EH (cell line): ENCODE results near the gene RREB1.

Experiments used
- DNase-seq: peaks from one replicate; pipeline ENCODE4 v3.0.0-alpha.2; 2015; ENCODE audit warnings: low read depth

The RREB1 gene

GRCh38 chr6:7100072-7100752, 7.5 kb upstream of the RREB1 start:
- no peak for DNase-seq

GRCh38 chr6:7100753-7101081, 7.0 kb upstream of the RREB1 start:
- no peak for DNase-seq

- no peak for DNase-seq
These were observed 6.5 kb upstream of the RREB1 start for GRCh38 chr6:7101290-7101689.

DNA sequence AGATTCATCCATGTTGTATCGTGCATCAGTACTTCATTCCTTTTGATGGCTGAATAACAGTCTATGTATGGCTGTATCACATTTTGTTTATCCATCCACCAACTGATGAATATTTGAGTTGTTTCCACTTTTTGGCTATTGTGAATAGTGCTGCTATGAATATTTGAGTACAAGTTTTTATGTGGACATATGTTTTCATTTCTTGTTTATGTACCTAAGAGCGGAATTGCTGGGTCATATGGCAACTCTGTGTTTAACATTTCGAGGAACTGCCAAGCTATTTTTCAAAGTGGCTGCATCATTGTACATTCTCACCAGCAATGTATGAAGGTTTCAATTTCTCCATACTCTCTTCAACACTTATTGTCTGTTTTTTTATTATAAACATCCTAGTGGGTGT, 3.0 kb upstream of the RREB1 start:
- no peak for DNase-seq

DNA sequence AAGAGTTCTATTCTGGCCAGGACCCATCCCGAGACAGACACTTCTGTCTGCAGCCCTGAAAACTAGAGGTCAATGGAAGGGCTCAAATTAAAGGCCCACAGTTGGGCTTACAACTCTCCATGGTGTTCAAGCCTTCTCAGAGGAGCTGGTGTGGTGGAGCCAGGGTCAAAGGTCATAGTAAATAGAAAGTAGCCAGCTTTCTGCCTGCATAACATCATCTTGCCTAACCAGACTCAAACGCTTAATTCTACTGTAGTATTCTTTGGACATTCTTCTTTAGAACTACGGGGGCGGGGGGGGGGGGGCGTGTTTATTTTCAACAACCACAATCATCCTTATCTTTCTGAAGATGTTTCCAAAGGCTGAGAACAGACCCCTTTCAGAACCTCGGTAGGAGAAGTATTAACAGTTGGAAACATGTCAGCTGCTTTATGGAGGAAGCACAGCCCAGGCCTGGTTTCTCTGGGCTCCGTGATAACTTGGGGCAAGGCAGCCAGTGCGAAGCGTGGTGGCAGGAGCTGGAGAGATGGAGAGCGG, 1.5 kb upstream of the RREB1 start:
- peak; percentile 25 for DNase-seq

DNA sequence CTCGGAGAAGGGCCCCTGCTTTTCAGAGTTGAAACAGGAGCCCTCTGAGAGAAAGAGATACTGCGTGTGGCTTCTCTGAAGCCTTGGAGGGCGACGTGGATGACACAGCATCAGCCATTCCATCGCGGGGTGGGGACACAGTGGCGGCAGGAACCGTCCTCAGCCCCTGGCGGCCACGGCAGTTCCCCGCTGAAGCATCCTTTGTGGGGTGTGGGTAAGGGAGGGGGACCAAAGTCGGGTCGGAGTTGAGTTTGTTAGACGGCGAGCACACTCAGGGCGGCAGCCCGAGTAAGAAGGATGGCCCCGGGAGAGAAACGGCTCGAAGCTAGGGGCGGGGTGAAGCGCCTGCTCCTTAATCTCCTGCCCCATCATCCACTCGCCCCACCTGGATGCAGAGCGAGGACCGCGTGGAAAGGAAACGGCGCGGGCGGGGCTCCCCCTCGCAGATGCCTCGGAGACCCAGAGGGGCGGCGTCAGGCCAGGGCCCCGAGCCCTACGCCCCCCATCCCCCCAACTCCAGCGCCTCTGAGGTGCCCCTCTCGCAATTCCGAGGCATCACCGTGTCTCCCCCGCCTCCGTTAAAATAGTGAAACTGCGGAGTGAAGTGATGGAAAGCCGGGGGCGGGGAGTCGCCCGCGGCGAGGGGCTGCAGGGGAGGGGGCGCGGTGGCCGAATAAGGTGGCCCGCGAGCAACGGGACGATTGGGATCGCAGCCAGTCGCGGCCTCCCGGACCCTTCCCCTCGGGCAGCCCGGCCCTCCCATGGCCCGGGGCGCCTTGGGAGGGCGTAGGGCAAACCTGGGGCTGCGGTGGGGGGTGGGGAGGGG, 796 bp upstream of the RREB1 start:
- peak; percentile 58 for DNase-seq

DNA sequence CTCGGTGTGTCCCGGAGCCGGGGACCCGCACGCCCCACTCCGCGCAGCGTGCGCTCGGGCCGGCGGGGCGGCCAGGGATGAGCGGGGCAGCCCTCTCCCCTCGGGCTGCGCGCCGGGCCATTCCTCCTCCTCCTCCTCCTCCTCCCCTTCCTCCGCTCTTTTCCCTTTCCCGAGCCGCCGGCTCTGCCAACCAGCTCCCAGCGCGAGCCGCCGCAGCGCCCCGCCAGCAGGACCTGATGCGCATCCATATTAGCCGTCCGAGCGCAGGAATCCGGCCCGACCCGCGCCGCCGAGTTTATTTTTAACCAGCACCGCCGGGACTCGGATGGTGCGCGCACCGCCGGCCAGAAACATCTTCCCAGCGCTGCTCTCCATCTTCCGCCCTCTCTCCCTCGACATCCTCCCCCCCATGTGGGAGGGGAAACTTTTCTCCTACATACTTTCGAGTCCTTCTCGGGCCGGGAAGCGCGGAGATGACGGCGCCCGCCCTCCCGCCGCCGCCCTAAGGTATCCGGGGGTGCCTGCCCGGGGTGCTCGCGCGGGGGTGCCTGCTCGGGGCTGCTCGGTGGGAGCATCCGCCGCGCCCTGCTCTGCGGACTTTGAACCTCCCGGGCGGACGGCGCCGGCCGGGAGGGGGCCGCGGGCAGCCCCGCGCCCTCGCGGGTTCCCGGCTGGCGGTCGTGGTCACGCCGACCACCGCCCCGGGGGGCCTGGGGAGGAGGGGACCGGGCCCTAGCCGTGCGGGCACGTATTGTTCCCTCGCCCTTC, 619 bp downstream of the RREB1 start:
- peak; percentile 75 for DNase-seq

- DNase-seq, result peak; percentile 85
These were observed 1.4 kb downstream of the RREB1 start for GRCh38 chr6:7108964-7109836.

DNA sequence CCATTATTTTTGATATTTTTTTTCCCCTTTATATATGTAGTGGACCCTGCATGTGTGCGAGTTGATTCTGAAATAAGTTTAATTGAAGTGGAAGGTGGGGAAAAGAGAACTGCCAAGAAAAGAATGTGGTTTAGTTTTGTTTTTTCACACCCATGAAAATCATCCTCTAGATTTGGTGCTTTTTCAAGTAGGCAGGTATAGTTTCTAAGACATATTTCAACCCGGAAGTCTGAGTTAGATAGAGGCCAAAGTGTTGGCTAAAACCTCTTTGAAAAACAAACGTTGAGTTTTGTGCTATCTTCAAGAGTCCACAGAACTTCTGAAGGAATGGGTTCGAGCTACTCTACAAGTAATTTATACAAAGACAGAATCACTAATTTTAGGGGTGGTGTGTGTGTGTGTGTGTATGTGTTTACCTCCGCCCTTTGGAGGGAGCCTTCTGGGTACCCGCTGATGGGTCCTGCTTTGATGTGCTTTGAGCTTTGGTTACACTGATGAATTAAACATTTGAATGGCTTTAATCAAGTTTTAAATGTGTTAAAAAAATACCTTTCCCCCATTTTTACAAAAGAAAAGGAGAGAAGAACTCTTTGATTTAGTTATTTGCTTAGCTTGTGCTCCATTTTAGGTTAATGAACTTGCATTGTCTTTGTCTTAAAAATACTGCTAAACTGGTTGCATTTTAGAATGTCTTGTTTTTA, 2.5 kb downstream of the RREB1 start:
- DNase-seq, result no peak

DNA sequence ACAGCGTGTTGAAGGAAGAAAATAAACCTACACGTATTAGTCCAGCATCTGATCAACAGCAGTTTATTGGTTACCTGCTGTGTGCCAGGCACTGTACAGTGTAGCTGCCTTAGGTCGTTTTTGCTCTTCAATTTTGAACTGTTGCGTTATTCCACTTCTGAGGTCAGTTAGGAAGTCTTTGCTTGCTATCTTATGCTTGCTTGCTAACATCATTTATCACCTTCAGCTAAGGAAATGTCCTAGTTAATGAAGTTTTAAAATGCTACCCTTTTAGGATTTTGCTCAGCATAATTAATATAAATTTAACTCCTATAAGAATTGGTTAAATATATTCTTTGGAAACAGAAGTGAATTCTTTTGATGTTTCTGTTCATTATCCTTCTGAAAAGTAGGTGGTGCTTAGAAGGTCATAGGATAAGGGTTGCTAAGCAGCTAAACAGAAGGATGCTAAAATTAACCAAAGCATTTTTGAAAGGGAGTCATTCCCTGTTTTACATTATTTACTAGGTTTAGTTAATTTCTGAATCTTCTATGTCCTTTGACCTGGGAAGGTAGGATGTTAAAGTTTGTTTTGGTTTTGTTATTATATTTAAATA, 3.4 kb downstream of the RREB1 start:
- no peak for DNase-seq

DNA sequence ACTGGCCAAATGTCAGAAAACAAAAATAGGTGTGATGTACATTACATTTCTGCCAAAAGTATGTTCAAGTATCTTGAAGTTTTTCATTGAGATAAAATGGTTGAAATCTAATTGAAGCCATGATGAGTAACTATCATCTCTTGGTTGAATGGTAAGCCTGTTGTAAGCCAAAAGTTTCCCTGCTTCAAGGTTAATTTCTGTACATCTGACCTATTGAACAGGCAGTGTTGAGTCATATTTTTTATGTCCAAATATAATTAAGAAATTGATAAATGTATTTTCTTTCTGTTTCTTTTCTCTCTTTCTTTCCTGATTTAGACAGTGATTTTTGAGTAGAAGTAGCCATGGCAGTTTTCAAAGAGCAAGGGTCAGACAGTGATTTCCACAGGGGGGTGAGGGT, 4.4 kb downstream of the RREB1 start:
- DNase-seq, result no peak

DNA sequence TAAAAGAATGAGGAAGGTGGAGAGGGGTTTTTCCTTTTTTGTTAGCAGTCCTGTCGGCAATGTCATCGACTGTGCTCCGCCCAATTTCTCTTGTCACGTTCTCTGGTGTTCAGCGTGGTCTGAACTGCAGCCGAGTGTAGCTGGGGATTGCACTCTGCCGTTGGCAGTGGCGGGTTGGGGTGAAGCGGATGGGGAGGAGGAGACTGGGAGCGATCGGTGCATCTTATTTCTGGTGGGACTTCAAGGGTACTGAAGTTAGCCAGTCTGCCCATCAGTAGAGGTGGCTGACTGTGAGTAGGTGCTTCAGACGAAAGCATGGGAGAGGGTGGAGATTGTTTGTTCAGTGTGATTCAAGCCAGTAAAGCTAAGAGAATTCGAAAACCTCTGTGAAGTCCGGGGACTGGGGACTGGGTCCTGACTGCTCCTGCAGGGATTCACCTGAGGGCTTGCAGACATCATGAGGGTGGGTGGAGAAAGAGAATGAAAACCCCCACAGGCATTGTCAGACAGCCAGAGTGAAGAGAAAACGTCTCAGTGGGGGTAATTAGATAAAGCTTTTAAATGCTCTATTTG, 5.1 kb downstream of the RREB1 start:
- DNase-seq, result no peak

- DNase-seq, result no peak
These were observed 7.1 kb downstream of the RREB1 start for GRCh38 chr6:7114744-7115458.

DNA sequence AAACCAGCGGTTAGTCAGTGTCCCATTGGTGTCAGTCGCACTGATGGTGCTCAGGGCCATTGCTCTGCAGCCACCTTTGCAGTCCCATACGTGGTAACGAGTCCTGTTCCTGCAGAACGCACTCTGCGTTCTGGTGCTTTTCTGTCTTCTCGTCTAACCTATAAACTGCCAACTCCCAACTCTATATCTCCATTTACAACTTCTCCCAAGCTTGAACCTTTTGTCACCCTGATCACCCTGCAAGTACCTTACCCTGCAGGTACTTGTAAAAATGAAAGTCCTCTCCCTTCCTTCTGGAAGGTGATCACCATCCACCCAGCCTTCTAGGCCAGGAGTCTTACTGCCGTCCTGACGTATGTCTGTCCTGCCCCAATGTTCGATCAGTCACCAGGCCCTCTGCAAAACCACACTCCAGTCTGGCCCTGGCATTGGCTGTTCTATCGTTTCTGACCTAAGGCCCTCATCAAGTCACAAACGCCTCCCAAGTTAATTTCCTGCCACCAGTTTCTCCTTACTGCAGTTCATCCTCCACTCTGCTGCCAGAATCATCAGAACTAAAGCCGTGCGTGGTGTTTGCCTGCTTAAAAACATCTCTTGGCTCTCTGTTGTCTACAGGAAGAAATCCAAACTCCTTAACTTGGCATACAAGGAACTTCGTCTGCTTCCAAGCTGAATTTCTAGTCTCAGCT, 7.9 kb downstream of the RREB1 start:
- DNase-seq, result no peak

DNA sequence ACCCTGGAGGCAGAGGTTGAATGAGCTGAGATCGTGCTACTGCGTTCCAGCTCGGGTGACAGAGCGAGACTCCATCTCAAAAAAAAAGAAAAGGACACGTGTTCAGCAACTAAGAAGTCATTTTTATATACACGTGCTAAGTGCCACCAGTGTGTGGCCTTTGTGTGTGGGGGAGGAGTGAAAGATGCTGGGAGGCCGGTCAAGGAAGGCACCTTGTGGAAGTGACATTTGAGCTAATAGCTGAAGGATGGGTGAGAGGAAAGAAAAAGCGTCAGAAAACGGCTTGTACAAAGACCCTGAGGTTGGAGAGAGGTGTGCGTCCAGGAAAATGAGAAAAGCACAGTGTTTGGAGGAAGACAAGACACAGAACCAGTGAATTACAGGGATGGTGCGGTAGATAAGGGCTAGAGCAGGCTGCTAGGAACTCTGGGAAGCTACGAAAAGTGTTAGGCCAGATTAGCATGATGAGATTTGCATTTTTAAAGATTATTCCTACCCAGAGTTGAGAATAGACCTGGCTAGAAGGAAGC, 11.6 kb downstream of the RREB1 start:
- no peak for DNase-seq

DNA sequence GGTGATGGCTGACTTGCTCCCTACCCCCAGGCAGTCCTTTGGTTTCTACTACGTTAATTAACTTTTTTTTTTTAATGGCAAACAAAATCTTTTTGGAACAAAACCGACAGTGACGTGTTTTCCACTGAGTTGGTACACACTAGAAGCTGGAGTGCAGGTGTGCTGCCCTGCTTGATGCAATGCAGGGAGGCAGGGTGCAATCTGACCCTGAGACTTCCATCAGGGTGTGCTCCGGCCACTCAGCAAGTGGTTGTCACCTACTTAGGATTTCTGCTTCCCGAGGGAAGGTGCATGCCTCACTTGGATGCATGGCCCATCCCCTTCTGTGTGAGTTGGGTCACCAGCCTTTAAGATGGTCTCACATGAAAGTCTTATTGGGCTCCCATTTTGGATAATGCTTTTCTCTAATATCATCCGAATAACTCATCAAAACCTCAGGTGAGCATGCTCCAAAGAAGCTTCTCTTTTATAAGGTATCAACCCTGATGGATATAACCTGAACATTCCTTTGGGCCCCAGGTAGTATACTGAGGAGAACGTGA, 14.0 kb downstream of the RREB1 start:
- no peak for DNase-seq

- DNase-seq, result no peak
These were observed 14.9 kb downstream of the RREB1 start for GRCh38 chr6:7122684-7123083.

DNA sequence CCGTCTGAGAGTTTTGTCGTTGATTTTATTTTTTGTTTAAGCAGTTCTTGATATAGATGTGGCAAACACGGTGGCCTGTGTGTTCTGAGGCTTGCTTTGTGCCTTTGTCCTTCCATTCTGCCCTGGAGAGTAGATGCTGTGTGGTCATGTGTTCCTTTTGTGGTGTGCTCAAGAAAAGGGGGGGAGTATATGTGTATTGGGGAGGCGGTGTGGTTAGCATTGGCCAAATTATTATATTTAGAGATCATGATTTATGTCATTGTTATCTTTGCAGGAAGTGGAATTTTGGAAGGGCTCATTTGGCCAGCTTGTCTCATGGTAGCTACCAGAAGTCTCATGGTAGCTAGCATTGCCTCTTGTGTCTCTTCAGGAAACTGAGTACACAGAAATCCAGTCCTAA, 16.4 kb downstream of the RREB1 start:
- DNase-seq, result no peak

- DNase-seq, result no peak
These were observed 16.9 kb downstream of the RREB1 start for GRCh38 chr6:7124636-7125035.
